ENCODE measurements around the gene FRG1.
"Not testable (repeated sequence)": the region's sequence is repeated elsewhere in the genome, so short reads cannot be mapped to it uniquely, and the experiment has no call there.

DNA sequence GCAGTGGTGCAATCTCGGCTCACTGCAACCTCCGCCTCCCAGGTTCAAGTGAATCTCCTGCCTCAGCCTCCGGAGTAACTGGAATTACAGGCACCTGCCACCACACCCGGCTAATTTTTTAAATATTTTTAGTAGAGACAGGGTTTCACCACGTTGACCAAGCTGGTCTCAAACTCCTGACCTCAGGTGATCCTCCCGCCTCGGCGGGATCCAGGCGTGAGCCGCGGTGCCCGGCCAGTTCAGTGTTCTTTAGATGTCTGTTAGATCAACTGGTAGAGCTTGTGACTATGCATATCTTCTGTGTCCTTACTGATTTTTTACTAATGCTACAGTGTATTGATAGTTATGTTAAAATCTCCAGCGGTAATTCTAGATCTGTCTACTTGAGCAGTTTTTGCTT, 6.2 kb downstream of the FRG1 start:
- TF ChIP-seq, protein P1, sequence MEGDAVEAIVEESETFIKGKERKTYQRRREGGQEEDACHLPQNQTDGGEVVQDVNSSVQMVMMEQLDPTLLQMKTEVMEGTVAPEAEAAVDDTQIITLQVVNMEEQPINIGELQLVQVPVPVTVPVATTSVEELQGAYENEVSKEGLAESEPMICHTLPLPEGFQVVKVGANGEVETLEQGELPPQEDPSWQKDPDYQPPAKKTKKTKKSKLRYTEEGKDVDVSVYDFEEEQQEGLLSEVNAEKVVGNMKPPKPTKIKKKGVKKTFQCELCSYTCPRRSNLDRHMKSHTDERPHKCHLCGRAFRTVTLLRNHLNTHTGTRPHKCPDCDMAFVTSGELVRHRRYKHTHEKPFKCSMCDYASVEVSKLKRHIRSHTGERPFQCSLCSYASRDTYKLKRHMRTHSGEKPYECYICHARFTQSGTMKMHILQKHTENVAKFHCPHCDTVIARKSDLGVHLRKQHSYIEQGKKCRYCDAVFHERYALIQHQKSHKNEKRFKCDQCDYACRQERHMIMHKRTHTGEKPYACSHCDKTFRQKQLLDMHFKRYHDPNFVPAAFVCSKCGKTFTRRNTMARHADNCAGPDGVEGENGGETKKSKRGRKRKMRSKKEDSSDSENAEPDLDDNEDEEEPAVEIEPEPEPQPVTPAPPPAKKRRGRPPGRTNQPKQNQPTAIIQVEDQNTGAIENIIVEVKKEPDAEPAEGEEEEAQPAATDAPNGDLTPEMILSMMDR (IDR thresholded peaks at IDR 0.05) = not testable (repeated sequence)
- TF ChIP-seq POLR2A, EP300 (IDR thresholded peaks at IDR 0.05): not testable (repeated sequence)
